Panc1 (cell line): ENCODE data around the gene VCP.

Experiments used
- POLR2AphosphoS5 ChIP-seq: IDR thresholded peaks from 2 replicates; pipeline ENCODE4 v1.6.1; 2012; ENCODE audit warnings: mild to moderate bottlenecking, low read depth, low read length, moderate library complexity
- SIN3A ChIP-seq: IDR thresholded peaks from 2 replicates; pipeline ENCODE4 v1.6.1; 2012; ENCODE audit warnings: low read depth, mild to moderate bottlenecking, low read length, moderate library complexity, borderline replicate concordance; ENCODE audit not compliant: insufficient read depth
- TCF7L2 ChIP-seq: IDR thresholded peaks from 2 replicates; pipeline ENCODE4 v1.6.1; 2011; ENCODE audit warnings: mild to moderate bottlenecking, low read depth, low read length, inconsistent platforms
- TF ChIP-seq, protein P1 (sequence below): fragments of 450-650 bp; IDR thresholded peaks from 2 replicates; pipeline ENCODE4 v1.5.1; 2017; ENCODE audit warnings: mild to moderate bottlenecking
- TF ChIP-seq, protein P2 (sequence below), 2 experiments: IDR thresholded peaks; 2 replicates each; pipeline ENCODE4 v1.6.1; 2011 to 2012; ENCODE audit warnings: low read depth in 2 of 2, control low read depth in 1 of 2, low read length in 1 of 2, mild to moderate bottlenecking in 1 of 2, moderate library complexity in 1 of 2; ENCODE audit not compliant: insufficient read depth in 1 of 2

DNA sequence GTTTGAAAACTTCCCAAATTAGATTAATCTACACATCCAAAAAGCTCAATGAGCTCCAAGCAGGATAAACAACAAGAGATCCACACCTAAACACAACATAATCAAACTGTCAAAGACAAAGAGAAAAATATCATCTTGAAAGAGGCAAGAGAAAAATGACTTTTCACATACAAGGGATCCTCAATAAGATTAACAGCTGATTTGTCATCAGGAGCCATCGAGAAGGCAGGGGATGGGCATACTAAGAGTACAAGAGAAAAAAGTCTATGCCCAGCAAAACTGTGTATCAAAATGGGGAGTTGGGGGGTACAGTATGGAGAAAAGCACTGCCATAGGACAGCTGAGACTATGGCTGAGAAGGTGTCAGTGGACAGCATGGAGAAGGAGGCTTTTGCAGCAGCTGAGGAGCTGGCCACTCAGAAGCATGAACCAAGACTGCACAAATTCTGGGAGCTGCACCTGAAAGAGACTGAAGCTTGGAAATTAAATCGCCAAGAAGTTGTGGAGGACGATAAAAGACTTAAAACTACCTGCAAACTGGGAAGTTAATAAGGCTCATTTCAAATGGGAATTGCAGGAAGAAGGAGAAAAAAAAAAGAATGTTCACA lies 62.0 kb downstream of the VCP start:
- TF ChIP-seq, protein P1, sequence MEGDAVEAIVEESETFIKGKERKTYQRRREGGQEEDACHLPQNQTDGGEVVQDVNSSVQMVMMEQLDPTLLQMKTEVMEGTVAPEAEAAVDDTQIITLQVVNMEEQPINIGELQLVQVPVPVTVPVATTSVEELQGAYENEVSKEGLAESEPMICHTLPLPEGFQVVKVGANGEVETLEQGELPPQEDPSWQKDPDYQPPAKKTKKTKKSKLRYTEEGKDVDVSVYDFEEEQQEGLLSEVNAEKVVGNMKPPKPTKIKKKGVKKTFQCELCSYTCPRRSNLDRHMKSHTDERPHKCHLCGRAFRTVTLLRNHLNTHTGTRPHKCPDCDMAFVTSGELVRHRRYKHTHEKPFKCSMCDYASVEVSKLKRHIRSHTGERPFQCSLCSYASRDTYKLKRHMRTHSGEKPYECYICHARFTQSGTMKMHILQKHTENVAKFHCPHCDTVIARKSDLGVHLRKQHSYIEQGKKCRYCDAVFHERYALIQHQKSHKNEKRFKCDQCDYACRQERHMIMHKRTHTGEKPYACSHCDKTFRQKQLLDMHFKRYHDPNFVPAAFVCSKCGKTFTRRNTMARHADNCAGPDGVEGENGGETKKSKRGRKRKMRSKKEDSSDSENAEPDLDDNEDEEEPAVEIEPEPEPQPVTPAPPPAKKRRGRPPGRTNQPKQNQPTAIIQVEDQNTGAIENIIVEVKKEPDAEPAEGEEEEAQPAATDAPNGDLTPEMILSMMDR: no peak
- TF ChIP-seq POLR2AphosphoS5 (no peak), TCF7L2 (no peak), SIN3A (no peak)
- TF ChIP-seq, protein P2, sequence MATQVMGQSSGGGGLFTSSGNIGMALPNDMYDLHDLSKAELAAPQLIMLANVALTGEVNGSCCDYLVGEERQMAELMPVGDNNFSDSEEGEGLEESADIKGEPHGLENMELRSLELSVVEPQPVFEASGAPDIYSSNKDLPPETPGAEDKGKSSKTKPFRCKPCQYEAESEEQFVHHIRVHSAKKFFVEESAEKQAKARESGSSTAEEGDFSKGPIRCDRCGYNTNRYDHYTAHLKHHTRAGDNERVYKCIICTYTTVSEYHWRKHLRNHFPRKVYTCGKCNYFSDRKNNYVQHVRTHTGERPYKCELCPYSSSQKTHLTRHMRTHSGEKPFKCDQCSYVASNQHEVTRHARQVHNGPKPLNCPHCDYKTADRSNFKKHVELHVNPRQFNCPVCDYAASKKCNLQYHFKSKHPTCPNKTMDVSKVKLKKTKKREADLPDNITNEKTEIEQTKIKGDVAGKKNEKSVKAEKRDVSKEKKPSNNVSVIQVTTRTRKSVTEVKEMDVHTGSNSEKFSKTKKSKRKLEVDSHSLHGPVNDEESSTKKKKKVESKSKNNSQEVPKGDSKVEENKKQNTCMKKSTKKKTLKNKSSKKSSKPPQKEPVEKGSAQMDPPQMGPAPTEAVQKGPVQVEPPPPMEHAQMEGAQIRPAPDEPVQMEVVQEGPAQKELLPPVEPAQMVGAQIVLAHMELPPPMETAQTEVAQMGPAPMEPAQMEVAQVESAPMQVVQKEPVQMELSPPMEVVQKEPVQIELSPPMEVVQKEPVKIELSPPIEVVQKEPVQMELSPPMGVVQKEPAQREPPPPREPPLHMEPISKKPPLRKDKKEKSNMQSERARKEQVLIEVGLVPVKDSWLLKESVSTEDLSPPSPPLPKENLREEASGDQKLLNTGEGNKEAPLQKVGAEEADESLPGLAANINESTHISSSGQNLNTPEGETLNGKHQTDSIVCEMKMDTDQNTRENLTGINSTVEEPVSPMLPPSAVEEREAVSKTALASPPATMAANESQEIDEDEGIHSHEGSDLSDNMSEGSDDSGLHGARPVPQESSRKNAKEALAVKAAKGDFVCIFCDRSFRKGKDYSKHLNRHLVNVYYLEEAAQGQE (IDR thresholded peaks at IDR 0.05; ENCODE audit: insufficient read depth in 1 of 2, low read depth in 2 of 2, low read length in 1 of 2): no peak
